ENCODE measurements around the gene ATP8A1.

GRCh38 chr4:42586775-42587174 lies 70.1 kb downstream of the ATP8A1 start:
- TF ChIP-seq CTCF (IDR thresholded peaks at IDR 0.05) (no peak), POLR2AphosphoS5 (IDR thresholded peaks at IDR 0.05) (no peak), POLR2A (IDR thresholded peaks at IDR 0.05) (no peak)
